GM18909 (cell line): ENCODE data around the gene HOXC10.
A peak's percentile ranks its signal among the peaks of the same experiment; 100 is the strongest.

Experiments used
- ATAC-seq: cut with Tn5 transposase; IDR thresholded peaks from one replicate; pipeline ENCODE4 v1.9.1; 2021; ENCODE audit warnings: mild to moderate bottlenecking; ENCODE audit not compliant: unreplicated experiment, poor library complexity

The HOXC10 gene

DNA sequence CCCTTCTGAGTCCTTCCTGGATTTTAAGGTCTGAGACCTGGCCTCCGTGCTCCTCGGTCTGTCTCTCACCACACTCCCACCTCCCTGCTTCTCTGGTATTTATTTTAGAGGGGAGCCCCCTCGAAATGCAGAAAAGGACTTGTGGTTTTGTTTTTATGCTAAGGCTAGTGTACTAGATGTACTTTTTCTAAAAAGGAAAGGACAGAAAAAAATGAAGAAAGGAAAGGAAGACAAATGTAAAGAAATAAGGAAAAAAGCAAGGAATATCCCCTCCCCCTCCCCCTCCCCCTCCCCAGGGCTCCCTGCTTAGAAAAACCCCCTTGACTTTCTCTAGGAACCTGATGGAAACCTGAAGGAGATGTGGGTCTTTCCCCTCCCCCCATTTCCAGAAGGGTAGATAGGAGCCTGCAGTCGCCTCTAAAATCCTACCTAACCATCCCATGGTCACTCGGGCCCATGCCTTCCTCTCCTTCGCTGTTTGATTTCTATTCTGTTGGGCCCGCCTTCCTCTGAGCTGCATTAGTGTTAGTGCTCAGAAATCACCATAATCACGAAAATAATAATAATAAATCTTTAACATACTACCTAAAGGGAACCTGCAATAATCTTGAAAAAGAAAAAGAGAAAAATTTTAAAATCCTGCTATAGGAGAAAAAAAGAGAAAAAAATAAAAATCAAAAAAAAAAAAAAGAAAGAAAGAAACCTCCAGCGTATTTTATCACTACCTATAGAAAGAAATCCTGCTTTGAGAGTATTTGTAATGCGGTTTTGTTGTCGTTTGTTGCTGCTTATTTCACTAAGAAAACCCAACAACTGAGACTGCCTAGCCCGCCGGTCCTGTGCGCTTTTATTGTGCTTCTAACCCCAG is 27.0 kb downstream of the HOXC10 start:
- no peak for ATAC-seq

DNA sequence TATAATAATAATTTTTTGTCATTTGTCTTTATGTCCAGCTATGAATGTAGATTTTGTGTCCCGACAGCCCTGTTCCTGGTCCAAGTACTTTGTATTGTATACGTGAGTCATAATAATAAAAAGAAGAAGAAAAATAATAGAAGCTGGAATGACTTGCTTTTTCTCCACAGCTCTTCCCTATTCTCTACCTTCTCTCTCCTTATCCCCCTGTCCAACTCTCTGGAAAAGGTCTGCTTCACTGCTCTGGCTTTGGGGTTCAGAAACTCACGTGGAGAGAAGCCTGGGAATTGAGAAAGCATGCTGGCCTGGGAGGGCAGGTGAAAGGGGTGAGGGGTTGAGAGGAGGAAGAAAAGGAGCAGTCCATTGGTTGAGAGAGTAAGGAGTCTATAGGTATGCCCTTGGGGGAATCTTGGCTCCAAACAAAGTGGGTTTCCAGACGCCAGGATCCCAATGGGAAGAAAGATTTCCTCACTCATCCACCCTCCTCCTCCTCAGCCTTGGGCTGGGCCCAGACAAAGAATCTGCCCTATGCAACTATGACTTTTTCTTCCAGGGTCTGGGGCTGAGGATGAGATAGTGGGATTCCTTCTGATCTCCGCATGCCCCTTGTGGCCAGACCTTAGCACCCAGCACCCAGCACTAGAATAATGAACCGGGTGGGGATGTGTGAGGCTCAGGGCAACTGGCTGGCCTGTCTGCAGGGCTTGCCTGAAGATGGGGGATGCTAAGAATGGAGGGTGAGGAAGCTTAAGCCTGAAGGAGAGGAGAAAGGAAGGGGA is 27.9 kb downstream of the HOXC10 start:
- ATAC-seq = no peak

GRCh38 chr12:54014377-54015017 is 29.6 kb downstream of the HOXC10 start:
- no peak for ATAC-seq

GRCh38 chr12:54015018-54015931 is 30.3 kb downstream of the HOXC10 start:
- no peak for ATAC-seq

- ATAC-seq = no peak
Observed at GRCh38 chr12:54016051-54016450, 31.1 kb downstream of the HOXC10 start.

DNA sequence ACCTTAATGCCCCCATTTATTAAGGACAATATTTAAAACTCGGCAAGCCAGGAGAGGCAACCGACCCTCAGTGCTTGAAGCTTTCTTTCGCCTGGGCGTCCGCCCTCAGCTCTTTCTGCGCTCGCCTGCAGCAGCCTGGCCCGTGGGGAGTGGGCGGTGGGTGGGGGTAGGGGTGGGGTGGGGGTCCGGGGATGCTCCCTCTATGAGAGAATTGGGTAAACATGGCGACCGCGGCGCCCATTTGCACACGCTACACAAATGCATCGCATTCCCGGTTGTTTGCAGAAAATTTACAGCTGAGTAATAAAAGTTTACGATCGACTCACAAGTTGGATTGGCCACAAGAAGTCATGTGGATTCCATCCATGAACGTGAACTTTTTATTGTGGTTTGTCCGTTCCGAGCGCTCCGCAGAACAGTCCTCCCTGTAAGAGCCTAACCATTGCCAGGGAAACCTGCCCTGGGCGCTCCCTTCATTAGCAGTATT is 31.6 kb downstream of the HOXC10 start:
- ATAC-seq = no peak

GRCh38 chr12:54017027-54017788 is 32.3 kb downstream of the HOXC10 start:
- ATAC-seq = peak; percentile 35

DNA sequence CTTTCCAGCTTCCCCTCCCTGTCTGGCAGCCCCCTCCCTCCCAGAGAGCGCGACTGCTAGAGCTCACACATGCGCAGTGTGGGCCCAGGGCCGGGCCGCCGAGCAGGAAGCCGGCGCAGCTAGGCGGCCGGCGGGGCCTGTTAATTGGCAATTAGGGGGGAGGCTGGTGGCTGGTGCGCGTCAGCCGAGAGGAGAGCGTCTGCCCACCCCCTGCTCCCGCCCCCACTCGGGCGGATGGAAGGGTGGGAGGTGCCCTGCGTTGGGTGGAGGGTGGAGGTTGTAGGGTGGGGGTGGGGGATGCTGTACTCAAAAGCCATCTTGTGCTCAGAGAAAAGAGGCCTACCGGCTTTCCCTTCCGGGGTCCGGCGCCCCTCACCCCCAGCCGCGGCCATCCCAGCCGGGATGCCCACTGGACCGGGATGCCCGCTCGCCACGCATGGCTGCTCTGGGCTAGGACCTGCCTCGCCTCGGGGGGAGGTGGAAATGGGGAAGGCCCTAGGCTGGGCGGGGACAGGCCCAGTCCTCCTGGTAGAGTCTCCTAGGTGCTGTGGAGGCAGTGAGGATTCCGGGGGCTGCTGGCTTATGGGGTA is 33.0 kb downstream of the HOXC10 start:
- peak; percentile 78 for ATAC-seq

DNA sequence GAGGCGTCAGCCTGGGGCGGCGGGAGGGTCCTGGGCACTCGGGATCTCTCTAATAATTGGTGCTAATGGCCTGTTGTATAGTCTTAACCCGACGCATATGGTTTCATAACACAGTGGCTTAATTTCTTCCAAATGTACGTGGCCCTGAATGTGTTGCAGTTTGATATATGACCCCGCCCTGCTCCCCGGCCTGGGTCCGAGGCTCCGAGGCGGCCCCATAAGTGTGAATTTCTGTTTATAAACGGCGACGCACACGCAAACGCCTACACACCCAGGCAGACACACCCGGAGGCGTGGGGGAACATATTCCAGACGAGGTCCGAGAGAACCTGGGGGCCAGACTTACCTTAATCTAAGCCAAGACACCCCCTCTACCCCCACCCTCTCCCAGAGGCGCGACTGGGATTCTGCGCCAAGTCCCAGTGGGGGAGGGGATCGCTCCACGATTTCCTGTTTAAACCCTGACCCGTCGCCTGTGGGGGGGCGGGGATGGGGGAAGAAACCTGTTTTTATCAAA is 33.6 kb downstream of the HOXC10 start:
- ATAC-seq = no peak

GRCh38 chr12:54019091-54019811 is 34.3 kb downstream of the HOXC10 start:
- ATAC-seq = no peak

DNA sequence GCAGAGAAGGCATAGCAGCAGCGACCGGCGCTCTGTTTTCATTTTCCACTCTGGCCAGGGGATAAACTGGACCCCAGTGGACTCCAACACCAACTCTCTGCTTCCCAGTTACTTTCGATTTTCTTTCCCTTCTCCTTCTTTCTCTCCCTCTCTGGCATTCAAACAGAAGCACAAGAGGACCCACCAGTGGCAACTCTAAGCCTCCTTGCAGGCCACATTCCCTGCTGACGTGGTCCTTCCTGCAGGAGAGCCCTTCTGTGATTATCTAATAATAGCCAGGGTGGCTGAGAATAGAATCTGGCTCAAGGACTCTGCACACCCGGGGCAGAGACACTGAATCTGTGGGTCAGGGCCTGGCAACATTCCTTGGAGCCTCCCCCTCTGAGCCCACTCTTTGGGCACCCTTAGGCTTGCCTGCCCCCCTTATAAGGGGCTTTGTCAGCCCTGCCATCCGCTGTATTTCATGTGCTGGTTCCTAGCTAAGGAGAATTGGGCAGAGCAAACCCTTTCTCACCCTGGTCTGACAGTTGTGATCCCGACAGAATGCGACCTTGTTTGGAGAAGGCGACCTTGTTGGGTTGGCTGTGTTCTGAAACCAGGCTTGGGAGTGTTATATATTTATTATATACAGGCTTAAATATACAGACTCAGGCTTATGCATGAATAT is 35.1 kb downstream of the HOXC10 start:
- ATAC-seq = no peak

- no peak for ATAC-seq
Observed at GRCh38 chr12:54020591-54021405, 35.9 kb downstream of the HOXC10 start.

GRCh38 chr12:54021432-54022013 is 36.6 kb downstream of the HOXC10 start:
- ATAC-seq = no peak

- no peak for ATAC-seq
Observed at GRCh38 chr12:54022960-54023884, 38.3 kb downstream of the HOXC10 start.

DNA sequence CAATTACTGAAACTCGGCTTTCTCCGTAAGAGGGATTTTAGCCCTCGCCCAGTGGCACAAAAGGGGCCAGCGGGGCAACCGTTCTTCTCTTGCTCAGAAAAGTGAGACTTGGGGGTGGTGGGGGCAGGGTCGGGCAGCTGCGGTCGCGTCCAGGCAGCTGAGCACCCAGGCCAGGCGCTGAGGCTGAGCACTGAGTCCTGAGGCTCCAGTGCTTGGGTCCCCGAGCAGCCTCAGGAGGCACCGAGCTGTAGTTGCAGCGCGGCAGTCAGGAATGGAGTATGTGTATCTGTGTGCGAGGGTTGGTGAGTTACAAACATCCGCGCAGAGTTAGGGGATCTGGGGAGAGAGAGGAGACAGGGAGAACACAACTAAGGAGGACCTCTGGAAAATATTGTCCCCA is 39.2 kb downstream of the HOXC10 start:
- ATAC-seq = no peak
